GM12878 (cell line): ENCODE data around the gene SLC25A46. TPM values are rescaled to one million over a fixed set of nuclear protein-coding genes. Genes with fewer than 3 reads are reported as not detected.
"Not testable (repeated sequence)": the region's sequence is repeated elsewhere in the genome, so short reads cannot be mapped to it uniquely, and the experiment has no call there.

Source experiments
- ATAC-seq: fragments of 200-7000 bp; cut with Tn5 transposase; 3 replicates; pipeline ENCODE4 v1.9.1; 2020; ENCODE audit warnings: mild to moderate bottlenecking, moderate library complexity
- BruUV-seq: library from RNA; stranded (reverse); fragments of 400-500 nt; replicated peaks from 2 replicates; lab custom pipeline; 2021; lab: Mats Ljungman, UMichigan
- CTCF ChIA-PET: fragments of 300-600 bp; sonication (Branson Sonifier 250); formaldehyde crosslinking; extraction: SDS; loops from one replicate; lab custom pipeline; 2021; ENCODE audit warnings: inconsistent platforms; lab: Yijun Ruan, JAX
- POLR2A ChIA-PET: fragments of 350-600 bp; formaldehyde crosslinking; extraction: SDS; loops from one replicate; lab custom pipeline; 2021; ENCODE audit warnings: inconsistent platforms; lab: Charles Lee
- RAD21 ChIA-PET: fragments of 300-600 bp; sonication (Branson Sonifier 250); formaldehyde crosslinking; loops from one replicate; lab custom pipeline; 2023; ENCODE audit warnings: antibody characterized with exemption; ENCODE audit not compliant: unreplicated experiment; lab: Charles Lee
- SMC1A ChIA-PET: fragments of 300-600 bp; sonication (Branson Sonifier 250); formaldehyde crosslinking; loops from one replicate; lab custom pipeline; 2023; ENCODE audit not compliant: unreplicated experiment, uncharacterized antibody; lab: Charles Lee
- DNase-seq: peaks from one replicate; pipeline ENCODE4 v3.0.0-alpha.2; 2011; ENCODE audit warnings: low read depth, low spot score
- FAIRE-seq: peaks from 3 replicates; lab custom pipeline; 2011; peaks lifted over from hg19 to GRCh38; lab: Jason Lieb, UNC
- H2AFZ ChIP-seq: 2 replicates; pipeline ENCODE4 v1.6.0; 2011; ENCODE audit warnings: low read depth, low read length, control low read depth; ENCODE audit not compliant: control insufficient read depth
- H3K27ac ChIP-seq: 2 replicates; pipeline ENCODE4 v1.5.1; 2011; ENCODE audit warnings: control low read depth; ENCODE audit not compliant: control insufficient read depth, insufficient read depth
- H3K27me3 ChIP-seq, 2 experiments: replicated peaks in 1 of 2; 2 replicates each; pipeline versions ENCODE4 v1.6.0 to v1.6.1; 2011; ENCODE audit warnings: low read length in 1 of 2; ENCODE audit not compliant: control insufficient read depth in 2 of 2, insufficient read depth in 2 of 2
- H3K36me3 ChIP-seq, 2 experiments: 2 replicates each; pipeline ENCODE4 v1.5.1; 2011; ENCODE audit warnings: low read length in 1 of 2; ENCODE audit not compliant: control insufficient read depth in 2 of 2, insufficient read depth in 2 of 2
- H3K4me1 ChIP-seq: 2 replicates; pipeline ENCODE4 v1.6.1; 2011; ENCODE audit warnings: mild to moderate bottlenecking, low read length, moderate library complexity, mixed read lengths; ENCODE audit not compliant: control insufficient read depth, insufficient read depth
- H3K4me2 ChIP-seq: 2 replicates; pipeline ENCODE4 v1.6.0; 2011; ENCODE audit warnings: control low read depth; ENCODE audit not compliant: control insufficient read depth, insufficient read depth
- H3K4me3 ChIP-seq: fragments of 200-600 bp; sonication (generic); 2 replicates; pipeline ENCODE4 v1.5.1; 2016
- H3K79me2 ChIP-seq: 2 replicates; pipeline ENCODE4 v1.6.0; 2011; ENCODE audit warnings: low read length; ENCODE audit not compliant: control insufficient read depth, insufficient read depth
- H3K9ac ChIP-seq: 2 replicates; pipeline ENCODE4 v1.8.0; 2011; ENCODE audit warnings: low read length, control low read depth, mixed read lengths; ENCODE audit not compliant: control insufficient read depth, insufficient read depth
- H3K9me3 ChIP-seq: replicated peaks from 3 replicates; pipeline ENCODE4 v1.5.1; 2011; ENCODE audit warnings: mild to moderate bottlenecking, low read length; ENCODE audit not compliant: control insufficient read depth, insufficient read depth
- H4K20me1 ChIP-seq: 2 replicates; pipeline ENCODE4 v1.6.0; 2011; ENCODE audit not compliant: control insufficient read depth, insufficient read depth
- ATF7 ChIP-seq: fragments of 450-650 bp; IDR thresholded peaks from 2 replicates; pipeline ENCODE4 v1.6.1; 2016; ENCODE audit warnings: low read depth, mild to moderate bottlenecking
- BACH1 ChIP-seq: fragments of 450-650 bp; IDR thresholded peaks from 2 replicates; pipeline ENCODE4 v1.6.1; 2017; ENCODE audit warnings: mild to moderate bottlenecking, borderline replicate concordance
- BHLHE40 ChIP-seq, 2 experiments: fragments of 450-650 bp in 1 of 2; IDR thresholded peaks; 2 replicates each; pipeline ENCODE4 v1.6.1; 2011 to 2017; ENCODE audit warnings: low read depth in 2 of 2, borderline replicate concordance in 1 of 2, improper control_type of control experiment in 1 of 2, low read length in 1 of 2, mild to moderate bottlenecking in 1 of 2
- BRCA1 ChIP-seq: IDR thresholded peaks from 2 replicates; pipeline ENCODE4 v1.6.1; 2011; ENCODE audit warnings: low read depth, low read length, improper control_type of control experiment
- CHD4 ChIP-seq: fragments of 200-600 bp; sonication (generic); IDR thresholded peaks from 2 replicates; pipeline ENCODE4 v1.6.1; 2016; ENCODE audit warnings: mild to moderate bottlenecking
- DPF2 ChIP-seq: fragments of 450-650 bp; IDR thresholded peaks from 2 replicates; pipeline ENCODE4 v1.6.1; 2017; ENCODE audit warnings: mild to moderate bottlenecking
- EGR1 ChIP-seq, 2 experiments: IDR thresholded peaks; 1 replicate in 1 of 2; 2 replicates in 1 of 2; pipeline ENCODE4 v1.6.1; 2011 to 2012; ENCODE audit warnings: low read depth in 2 of 2, low read length in 2 of 2, borderline replicate concordance in 1 of 2, mild to moderate bottlenecking in 1 of 2, moderate library complexity in 1 of 2
- FOXM1 ChIP-seq: IDR thresholded peaks from 2 replicates; pipeline ENCODE4 v1.6.1; 2012; ENCODE audit warnings: low read depth, mild to moderate bottlenecking, inconsistent platforms, low read length, moderate library complexity
- HCFC1 ChIP-seq: fragments of 150-350 bp; IDR thresholded peaks from 2 replicates; pipeline ENCODE4 v1.6.1; 2014; ENCODE audit warnings: low read length
- IKZF2 ChIP-seq, 2 experiments: fragments of 450-650 bp; IDR thresholded peaks; 2 replicates each; pipeline ENCODE4 v1.6.1; 2017; ENCODE audit warnings: mild to moderate bottlenecking in 2 of 2, moderate library complexity in 2 of 2
- MTA2 ChIP-seq: fragments of 450-650 bp; IDR thresholded peaks from 2 replicates; pipeline ENCODE4 v1.6.1; 2016; ENCODE audit warnings: low read depth, mild to moderate bottlenecking, moderate library complexity
- MTA3 ChIP-seq: IDR thresholded peaks from 2 replicates; pipeline ENCODE4 v1.6.1; 2012; ENCODE audit warnings: low read length, inconsistent platforms, borderline replicate concordance
- MYB ChIP-seq: fragments of 150-350 bp; IDR thresholded peaks from 2 replicates; pipeline ENCODE4 v1.6.1; 2014; ENCODE audit warnings: mild to moderate bottlenecking, low read depth, low read length, borderline replicate concordance
- NFIC ChIP-seq: IDR thresholded peaks from 2 replicates; pipeline ENCODE4 v1.6.1; 2012; ENCODE audit warnings: low read depth, mild to moderate bottlenecking, inconsistent platforms, low read length, moderate library complexity
- NFYA ChIP-seq: IDR thresholded peaks from 2 replicates; pipeline ENCODE4 v1.6.1; 2011; ENCODE audit warnings: low read depth, mild to moderate bottlenecking, low read length, improper control_type of control experiment, borderline replicate concordance
- STAT3 ChIP-seq: IDR thresholded peaks from 2 replicates; pipeline ENCODE4 v1.6.1; 2011; ENCODE audit warnings: low read depth, low read length, improper control_type of control experiment
- SUPT20H ChIP-seq: IDR thresholded peaks from 2 replicates; pipeline ENCODE4 v1.6.1; 2011; ENCODE audit warnings: low read depth, mild to moderate bottlenecking, low read length, moderate library complexity, borderline replicate concordance; ENCODE audit not compliant: control insufficient read depth
- ZSCAN29 ChIP-seq: fragments of 450-650 bp; IDR thresholded peaks from 2 replicates; pipeline ENCODE4 v1.6.1; 2017; ENCODE audit warnings: mild to moderate bottlenecking, moderate library complexity
- WGBS: methylation state at CpG from one replicate; pipeline ENCODE4 v1.1.6; 2016; ENCODE audit warnings: low lambda C conversion rate; ENCODE audit not compliant: insufficient replicate concordance, insufficient coverage; ENCODE audit errors: missing lambda C conversion rate; 5-methylcytosine and 5-hydroxymethylcytosine counted together
- in situ Hi-C: fragments of 300-500 bp; cut with MboI; formaldehyde crosslinking; loops from 9 replicates; pipeline ENCODE4 v1.14.3; 2018; ENCODE audit warnings: mixed read lengths
- intact Hi-C: fragments of 100-400 bp; cut with micrococcal nuclease; formaldehyde crosslinking; loops from one replicate; pipeline ENCODE4 v1.14.2; 2022; ENCODE audit not compliant: unreplicated experiment
- polyA plus RNA-seq, 11 experiments: library from polyadenylated mRNA; depleted of rRNA in 4 of 11; unstranded in 6 of 11; stranded (reverse) in 5 of 11; fragments of >200 nt; fragmentation: Nextera tagmentation in 4 of 11; fragmentation: Illumina TruSeq in 1 of 11; extraction: Ambion mirVana in 4 of 11; extraction: Trizol in 1 of 11; gene quantifications; 1 replicate in 1 of 11; 2 replicates in 10 of 11; pipeline versions ENCODE4 v1.2.1 to v1.2.3, GENCODE V29; 2011 to 2016; ENCODE audit warnings: inconsistent platforms in 2 of 11, missing spikeins in 2 of 11, low read depth in 1 of 11
- total RNA-seq, 4 experiments: library from RNA; depleted of rRNA in 3 of 4; stranded (reverse); fragments of >200 nt in 3 of 4; fragmentation: Illumina TruSeq in 1 of 4; extraction: Trizol in 1 of 4; gene quantifications; 2 replicates each; pipeline versions ENCODE4 v1.2.1 to v1.2.3, GENCODE V29; 2013 to 2021
- TF ChIP-seq, protein P1 (sequence below): IDR thresholded peaks from 2 replicates; pipeline ENCODE4 v1.6.1; 2012; ENCODE audit warnings: low read depth, low read length, improper control_type of control experiment

SLC25A46 gene
- total and polyA plus RNA-seq, 10 of the 15 experiments (the other 5 are each of a cell fraction or from before 2014, with no cell fraction given) = 18.0 to 89.6 (median 68.2) TPM

DNA sequence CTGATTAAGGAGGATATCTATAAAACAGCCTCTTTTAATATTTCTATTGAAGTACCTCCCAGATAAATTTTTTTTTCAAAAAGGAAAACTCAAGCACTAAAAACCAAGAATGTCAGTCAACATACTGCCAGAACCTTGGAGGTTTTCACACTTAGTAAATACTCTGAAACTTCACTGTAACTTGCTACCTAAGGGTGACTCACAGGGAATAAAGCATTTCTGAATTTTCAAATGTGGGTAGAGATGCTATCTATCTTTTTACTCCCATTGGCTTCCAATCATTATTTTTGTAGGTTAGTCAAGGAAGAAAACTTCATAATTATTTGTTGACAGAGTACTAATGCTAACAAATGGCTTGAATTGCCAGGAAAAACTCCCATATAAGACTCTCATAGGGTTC lies 46.1 kb downstream of the SLC25A46 start (continued):
- TF ChIP-seq STAT3 (no peak), MTA2 (no peak)
- TF ChIP-seq, protein P1, sequence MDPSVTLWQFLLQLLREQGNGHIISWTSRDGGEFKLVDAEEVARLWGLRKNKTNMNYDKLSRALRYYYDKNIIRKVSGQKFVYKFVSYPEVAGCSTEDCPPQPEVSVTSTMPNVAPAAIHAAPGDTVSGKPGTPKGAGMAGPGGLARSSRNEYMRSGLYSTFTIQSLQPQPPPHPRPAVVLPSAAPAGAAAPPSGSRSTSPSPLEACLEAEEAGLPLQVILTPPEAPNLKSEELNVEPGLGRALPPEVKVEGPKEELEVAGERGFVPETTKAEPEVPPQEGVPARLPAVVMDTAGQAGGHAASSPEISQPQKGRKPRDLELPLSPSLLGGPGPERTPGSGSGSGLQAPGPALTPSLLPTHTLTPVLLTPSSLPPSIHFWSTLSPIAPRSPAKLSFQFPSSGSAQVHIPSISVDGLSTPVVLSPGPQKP = no peak

- intact Hi-C loops = no loop called here
- no peak for FAIRE-seq
These were observed 46.5 kb downstream of the SLC25A46 start for GRCh38 chr5:110785356-110785755.

GRCh38 chr5:110788006-110788405 lies 49.2 kb downstream of the SLC25A46 start:
- H3K9ac ChIP-seq, CTCF ChIA-PET, POLR2A ChIA-PET, intact Hi-C loops, H4K20me1 ChIP-seq, H3K79me2 ChIP-seq, H3K4me2 ChIP-seq, H3K4me1 ChIP-seq, H3K9me3 ChIP-seq, H3K4me3 ChIP-seq, H3K36me3 ChIP-seq, H2AFZ ChIP-seq, in situ Hi-C loops, H3K27ac ChIP-seq, H3K27me3 ChIP-seq, RAD21 ChIA-PET, DNase-seq, FAIRE-seq, SMC1A ChIA-PET, BruUV-seq, ATAC-seq: not testable (repeated sequence)
- 52% methylated on average over 3 of the region's 3 CpGs for WGBS

More at GRCh38 chr5:110785356-110785755, 46.5 kb downstream of the SLC25A46 start:
- Histone ChIP-seq H3K4me2 (no peak overlapping the region), H3K36me3 (no peaks in the 10 kb centered on the region), H3K27me3 (no peaks in the 10 kb centered on the region), H3K9me3 (no peaks in the 10 kb centered on the region), H3K4me3 (no peak overlapping the region), H3K9ac (no peak overlapping the region), H4K20me1 (no peaks in the 10 kb centered on the region), H3K27ac (no peak overlapping the region), H3K79me2 (no peaks in the 10 kb centered on the region), H2AFZ (no peak overlapping the region), H3K4me1 (no peaks in the 10 kb centered on the region)
- CTCF ChIA-PET = no interaction called here
- RAD21 ChIA-PET = no interaction called here
- no peak for ATAC-seq
- SMC1A ChIA-PET = no interaction called here
- TF ChIP-seq ZSCAN29 (no peak), HCFC1 (no peak), FOXM1 (no peak), IKZF2 (IDR thresholded peaks at IDR 0.05) (no peak), CHD4 (no peak), NFIC (no peak), NFYA (no peak), EGR1 (IDR thresholded peaks at IDR 0.05; ENCODE audit: borderline replicate concordance in 1 of 2, low read depth in 2 of 2, low read length in 2 of 2) (no peak), BHLHE40 (IDR thresholded peaks at IDR 0.05; ENCODE audit: borderline replicate concordance in 1 of 2, low read depth in 2 of 2, low read length in 1 of 2) (no peak), ATF7 (no peak), BRCA1 (no peak), BACH1 (no peak), MTA3 (no peak), MYB (no peak), MTA2 (no peak), DPF2 (no peak), SUPT20H (no peak)
- TF ChIP-seq, protein P1 = no peak
- no peak for DNase-seq
- no TSS peak for BruUV-seq
- in situ Hi-C loops = no loop called here
- POLR2A ChIA-PET = no interaction called here
- 8% methylated on average over 1 of the region's 1 CpG for WGBS
